HG02759 (cell line): ENCODE results near the gene ARL4A.

Source experiments
- ATAC-seq: cut with Tn5 transposase; IDR thresholded peaks from one replicate; pipeline ENCODE4 v1.9.1; 2021; ENCODE audit warnings: mild to moderate bottlenecking, moderate library complexity; ENCODE audit not compliant: unreplicated experiment

Gene ARL4A

GRCh38 chr7:12722636-12723605, 35.5 kb downstream of the ARL4A start:
- no peak for ATAC-seq

GRCh38 chr7:12725575-12726316, 38.3 kb downstream of the ARL4A start:
- no peak for ATAC-seq

- ATAC-seq = no peak
Measured at GRCh38 chr7:12726908-12727307, 39.5 kb downstream of the ARL4A start.

GRCh38 chr7:12727455-12728191, 40.2 kb downstream of the ARL4A start:
- no peak for ATAC-seq

- ATAC-seq = no peak
Measured at GRCh38 chr7:12728192-12728538, 40.7 kb downstream of the ARL4A start.

GRCh38 chr7:12729112-12729511, 41.7 kb downstream of the ARL4A start:
- no peak for ATAC-seq

DNA sequence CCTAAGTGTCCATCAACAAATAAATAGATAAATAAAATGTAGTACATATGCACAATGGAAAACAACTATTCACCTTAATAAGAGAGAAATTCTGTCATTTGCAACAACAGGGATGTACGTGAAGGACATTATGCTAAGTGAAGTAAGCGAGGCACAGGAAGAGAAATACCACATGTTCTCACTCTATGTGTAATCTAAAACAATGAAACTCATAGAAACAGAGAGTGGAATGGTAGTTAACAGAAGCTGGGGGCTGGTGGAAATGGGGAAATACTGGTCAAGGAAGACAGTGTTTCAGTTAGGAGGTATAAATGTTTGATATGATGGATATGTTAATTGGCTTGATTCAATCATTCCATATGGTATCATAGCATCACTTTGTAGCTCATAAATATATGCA, 43.1 kb downstream of the ARL4A start:
- no peak for ATAC-seq

DNA sequence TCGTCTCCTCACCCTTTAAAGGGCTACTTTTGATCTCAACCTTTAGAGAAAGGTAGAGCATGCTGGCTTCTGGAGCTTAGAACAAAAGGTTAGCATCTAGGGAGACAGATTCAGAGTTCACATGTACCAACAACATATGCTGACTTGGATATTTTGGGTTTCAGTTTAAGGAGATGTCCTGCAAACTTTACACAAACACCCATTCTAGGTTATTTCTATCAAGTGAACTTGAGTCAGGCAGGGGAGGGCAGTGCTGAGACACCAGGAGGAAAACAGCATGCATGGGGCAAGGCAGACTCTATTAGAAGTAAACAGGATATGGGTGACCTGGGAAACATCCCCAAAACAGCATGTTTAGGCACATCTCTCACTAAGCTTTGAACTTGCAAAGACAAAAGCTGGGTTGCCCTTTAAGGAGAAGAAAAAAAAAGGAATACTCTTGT, 43.8 kb downstream of the ARL4A start:
- ATAC-seq = no peak

DNA sequence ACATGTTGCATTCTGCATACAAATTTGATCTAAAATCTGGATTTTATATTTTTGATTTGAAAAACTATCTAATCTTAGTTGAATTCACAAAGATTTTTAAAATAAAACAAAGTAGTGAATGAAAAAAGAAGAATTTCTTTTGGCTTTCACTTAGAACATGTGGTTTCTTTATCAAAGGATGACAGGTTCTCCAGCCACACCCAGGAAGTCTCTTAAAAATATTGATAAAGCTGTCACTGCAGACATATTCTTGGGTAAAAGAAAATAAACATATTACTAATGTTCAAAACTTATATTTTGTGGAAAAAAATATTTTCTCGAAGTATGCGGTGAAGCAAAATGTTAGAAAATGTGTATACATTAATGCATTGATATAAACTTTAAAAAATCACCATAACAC, 44.3 kb downstream of the ARL4A start:
- no peak for ATAC-seq

DNA sequence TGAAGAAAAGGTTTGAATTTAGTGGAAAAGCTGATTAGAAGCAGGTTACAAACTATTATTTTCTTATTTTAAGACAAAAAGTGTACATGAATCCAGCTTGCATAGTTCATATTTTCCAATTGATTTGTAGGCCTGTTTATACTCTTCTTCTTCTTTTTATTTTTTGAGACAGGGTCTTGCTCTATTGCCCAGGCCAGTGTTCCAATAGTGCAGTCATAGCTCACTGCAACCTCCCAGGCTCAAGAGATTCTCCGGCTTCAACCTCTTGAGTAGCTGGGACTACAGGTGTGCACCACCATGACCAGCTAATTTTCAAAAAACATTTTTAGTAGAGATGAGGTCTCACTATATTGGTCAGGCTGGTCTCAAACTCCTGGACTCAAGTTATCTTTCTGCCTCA, 45.0 kb downstream of the ARL4A start:
- ATAC-seq = no peak

- ATAC-seq = no peak
Measured at GRCh38 chr7:12735923-12736322, 48.5 kb downstream of the ARL4A start.

DNA sequence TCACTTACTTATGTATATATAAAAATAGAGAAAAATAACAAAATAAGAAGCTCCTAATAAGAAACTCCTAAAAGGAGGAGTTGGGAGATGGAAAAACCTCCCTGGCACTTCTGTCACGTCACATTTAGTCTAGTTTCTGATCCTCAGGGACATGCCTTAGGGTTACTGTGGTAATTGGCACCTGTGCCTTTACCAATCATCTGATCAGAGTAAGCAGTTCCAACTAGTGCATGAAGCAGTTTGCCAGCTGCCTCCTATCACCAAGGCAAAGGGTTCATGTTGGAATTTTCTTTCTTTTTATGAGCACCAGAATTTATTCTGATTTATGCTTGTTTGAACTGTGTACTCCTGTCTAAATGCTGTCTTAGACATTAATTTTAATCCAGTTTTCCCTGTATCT, 49.9 kb downstream of the ARL4A start:
- ATAC-seq = no peak

GRCh38 chr7:12737836-12738235, 50.4 kb downstream of the ARL4A start:
- ATAC-seq = no peak

DNA sequence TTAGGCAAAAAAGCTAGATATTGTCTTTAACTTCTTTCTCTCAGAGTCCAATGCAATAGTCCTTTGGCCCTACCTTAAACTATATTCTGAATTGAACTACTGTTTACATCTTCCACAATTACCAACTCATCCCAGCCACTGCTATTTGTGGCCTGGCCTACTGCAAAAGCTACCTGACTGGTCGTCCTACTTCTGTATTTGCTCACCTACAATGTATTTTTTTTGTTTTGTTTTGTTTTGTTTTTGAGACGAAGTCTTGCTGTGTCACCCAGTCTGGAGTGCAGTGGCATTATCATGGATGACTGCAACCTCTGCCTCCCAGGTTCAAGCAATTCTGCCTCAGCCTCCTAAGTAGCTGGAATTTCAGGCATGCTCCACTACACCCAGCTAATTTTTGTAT, 51.2 kb downstream of the ARL4A start:
- no peak for ATAC-seq
